HG03060 (cell line): Measurements from ENCODE around the gene ZDHHC11.
"Not testable (repeated sequence)": the region's sequence is repeated elsewhere in the genome, so short reads cannot be mapped to it uniquely, and the experiment has no call there.

Experiments
- ATAC-seq: cut with Tn5 transposase; IDR thresholded peaks from one replicate; pipeline ENCODE4 v1.9.1; 2021; ENCODE audit warnings: low read depth, moderate number of reproducible peaks; ENCODE audit not compliant: unreplicated experiment

Gene ZDHHC11

DNA sequence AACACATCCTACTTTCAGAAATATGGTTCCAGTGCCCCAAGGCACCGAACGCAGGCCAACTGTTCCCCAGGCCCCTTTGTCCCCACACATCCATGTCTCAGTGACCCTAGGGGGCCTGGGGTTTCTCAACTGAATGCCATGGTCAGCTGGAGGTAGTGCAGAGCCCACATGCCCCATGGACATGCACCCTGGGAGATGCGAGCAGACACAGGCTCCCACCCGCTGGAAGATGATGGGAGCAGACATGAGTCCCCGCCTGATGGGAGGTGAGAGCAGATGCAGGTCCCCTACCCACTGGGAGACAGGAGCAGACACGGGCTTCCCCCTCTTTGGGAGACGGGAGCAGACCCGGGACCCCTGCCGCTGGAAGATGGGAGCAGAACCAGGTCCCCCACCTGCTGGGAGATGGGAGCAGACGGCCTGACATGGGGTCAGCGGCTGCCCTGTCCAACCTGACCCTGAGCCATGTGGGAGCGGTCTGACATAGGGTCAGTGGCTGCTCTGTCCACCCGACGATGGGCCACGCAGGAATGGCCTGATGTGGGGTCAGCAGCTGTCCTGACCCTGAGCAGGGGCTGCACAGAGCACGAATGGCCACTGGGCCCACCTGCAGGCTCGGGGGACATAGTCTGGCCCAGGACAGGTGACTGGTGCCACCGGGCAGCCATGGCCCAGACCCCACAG, 84.7 kb downstream of the ZDHHC11 start:
- no peak for ATAC-seq

GRCh38 chr5:763998-764781, 86.6 kb downstream of the ZDHHC11 start:
- ATAC-seq: no peak

- no peak for ATAC-seq
These were observed 87.4 kb downstream of the ZDHHC11 start for GRCh38 chr5:763397-763796.

GRCh38 chr5:762996-763395, 87.8 kb downstream of the ZDHHC11 start:
- not testable (repeated sequence) for ATAC-seq

DNA sequence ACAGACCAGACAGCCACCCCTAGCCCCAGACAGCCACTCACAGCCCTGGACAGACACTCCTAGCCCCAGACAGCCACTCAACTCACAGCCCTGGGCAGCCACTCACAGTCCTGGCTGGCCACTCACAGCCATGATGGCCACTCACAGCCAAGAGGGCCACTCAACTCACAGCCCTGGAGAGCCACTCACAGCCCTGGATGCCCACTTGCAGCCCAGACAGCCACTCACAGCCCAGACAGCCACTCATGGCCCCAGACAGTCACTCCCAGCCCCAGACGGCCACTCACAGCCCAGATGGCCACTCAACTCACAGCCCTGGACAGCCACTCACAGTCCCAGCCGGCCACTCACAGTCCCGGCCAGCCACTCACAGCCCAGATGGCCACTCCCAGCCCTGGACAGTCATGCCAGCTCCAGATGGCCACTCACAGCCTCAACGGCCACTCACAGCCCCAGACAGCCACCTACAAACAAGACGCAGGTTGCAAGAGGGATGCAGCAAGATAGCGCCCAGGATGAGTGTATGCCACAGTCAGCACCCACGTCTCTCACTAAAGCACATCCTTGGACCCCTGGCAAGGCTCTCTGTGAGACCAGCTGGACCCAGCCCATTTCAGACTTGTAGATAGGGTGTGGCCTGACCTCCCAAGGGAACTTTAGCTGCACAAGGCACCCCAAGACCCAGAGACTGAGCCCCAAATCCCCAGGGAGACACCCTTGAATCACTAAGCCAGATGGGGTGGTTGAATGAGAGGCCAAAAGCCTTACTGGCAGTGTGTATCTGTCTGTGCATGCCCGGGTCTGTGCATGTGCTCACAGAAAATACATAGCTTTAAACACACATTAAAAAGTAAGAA, 88.7 kb downstream of the ZDHHC11 start:
- ATAC-seq: no peak

- no peak for ATAC-seq
These were observed 89.6 kb downstream of the ZDHHC11 start for GRCh38 chr5:761059-761771.

DNA sequence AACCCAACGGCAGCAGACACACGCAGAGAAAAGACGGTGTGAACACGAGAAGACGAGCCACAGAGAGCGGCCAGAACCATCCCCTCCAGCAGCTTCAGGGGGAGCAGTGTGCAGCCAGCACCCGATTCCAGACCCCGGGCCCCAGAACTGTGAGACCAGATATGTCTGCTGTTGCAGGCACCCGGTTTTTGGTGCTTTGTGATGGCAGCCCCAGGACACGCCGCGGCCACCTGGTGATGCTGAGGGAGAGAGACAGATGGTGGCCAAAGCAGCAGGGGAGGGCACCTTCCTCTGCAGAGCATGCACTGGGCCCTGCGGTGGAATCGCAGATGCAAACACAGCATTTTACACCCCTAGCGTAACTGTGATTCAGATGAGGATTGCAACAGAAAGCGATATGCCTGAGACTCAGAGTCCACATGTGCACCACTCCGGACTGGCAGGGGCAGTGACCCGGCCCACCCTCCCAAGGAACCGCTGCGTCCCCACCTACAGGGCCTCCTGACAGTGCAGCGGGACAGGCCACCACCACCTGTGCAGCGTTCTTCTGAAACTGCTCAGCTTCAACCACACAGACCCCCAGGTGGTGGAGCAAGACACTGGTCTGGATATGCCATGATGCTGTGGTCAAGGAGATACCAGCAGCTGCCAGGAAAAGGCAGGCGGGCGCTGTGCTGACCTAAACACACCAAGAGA, 90.3 kb downstream of the ZDHHC11 start:
- ATAC-seq: no peak

DNA sequence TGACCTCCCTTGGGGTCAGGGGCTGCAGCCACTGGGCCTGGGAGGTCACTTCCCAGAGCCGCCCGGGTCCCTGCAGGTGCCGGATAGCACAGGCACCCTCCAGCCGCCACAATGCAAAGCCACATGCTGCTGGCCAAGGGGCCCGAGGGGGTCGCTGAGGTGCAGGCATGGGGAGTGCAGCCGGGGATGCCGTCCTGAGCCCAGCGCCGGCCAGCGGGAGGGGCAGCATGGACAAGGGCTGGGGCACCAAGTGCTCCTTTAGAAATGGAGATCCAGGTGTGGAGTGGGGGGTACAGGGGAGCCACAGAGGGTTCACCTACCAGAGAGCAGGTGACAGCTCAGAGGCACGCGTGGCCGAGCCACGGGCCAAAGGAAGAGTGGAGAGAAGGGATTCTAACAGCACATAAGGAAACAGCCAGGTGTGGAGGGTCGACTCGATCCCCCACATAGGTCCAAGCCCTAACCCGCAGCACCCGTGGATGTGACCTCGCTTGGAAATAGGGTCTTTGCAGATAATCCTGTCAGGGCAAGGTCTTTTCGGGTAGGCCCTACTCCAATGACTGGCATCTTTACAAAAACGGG, 90.9 kb downstream of the ZDHHC11 start:
- ATAC-seq: no peak

DNA sequence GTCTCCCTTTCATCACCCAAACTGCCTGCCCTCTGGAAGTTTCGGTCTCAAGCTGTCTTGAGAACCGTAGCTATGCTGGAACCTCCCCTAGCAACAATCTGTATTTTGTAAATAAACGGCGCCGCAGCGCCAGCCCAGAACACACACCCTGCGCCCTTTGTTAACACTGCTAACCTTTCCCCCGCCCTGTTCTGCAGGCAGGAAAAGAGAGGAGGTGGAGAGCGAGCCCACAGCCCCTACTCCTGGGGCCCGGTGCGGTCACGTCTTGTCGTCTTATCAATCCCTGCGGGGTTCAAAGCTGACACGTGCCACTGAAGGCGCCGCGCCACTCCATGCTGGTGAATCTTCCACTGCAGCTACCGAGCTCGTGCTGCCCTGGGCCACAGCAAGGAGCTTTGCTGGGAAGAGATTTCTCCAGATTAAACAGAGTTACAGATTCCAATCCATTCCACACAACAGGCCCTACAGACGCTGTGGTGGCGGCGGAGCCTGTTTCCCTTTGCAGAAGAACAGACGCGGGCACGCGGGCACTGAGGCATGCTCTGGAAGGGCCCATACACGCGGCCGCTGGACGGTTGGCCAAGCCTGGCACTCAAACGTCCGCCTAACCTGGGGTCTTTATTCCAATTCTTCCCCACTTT, 91.6 kb downstream of the ZDHHC11 start:
- no peak for ATAC-seq

- ATAC-seq: no peak
These were observed 92.1 kb downstream of the ZDHHC11 start for GRCh38 chr5:758698-759053.

- ATAC-seq: no peak
These were observed 92.7 kb downstream of the ZDHHC11 start for GRCh38 chr5:757931-758697.

DNA sequence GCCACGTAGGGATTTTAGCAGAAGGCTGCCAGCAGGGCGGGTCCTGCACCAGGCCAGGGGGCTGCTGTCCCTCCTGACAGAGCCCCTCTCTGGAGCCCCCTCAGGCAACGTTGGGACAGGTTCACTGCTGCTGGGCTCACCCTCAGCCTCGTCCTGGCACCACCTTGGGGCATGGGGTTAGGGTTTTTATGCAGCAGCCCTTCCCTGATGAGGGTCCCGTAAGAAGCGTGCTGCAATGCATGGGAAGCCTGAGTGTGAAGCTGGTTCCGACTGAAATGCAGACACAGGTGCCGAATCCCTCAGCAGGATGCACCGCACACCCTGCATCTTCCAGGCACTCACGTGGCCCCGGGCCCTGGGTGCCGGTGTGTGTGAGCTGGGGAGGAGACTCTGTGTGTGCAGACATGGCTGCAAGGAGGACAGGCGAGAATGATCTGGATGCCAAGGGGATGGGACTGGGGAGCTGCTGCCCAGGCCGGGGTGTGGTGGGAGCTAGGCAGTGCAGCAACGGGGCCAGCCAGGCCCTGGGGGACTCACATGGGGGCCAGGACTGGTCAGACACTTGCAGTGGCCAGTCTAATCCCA, 93.3 kb downstream of the ZDHHC11 start:
- no peak for ATAC-seq

- ATAC-seq: no peak
These were observed 93.9 kb downstream of the ZDHHC11 start for GRCh38 chr5:756865-757345.

GRCh38 chr5:756171-756570, 94.6 kb downstream of the ZDHHC11 start:
- no peak for ATAC-seq

- ATAC-seq: not testable (repeated sequence)
These were observed 96.6 kb downstream of the ZDHHC11 start for GRCh38 chr5:754143-754632.

- not testable (repeated sequence) for ATAC-seq
These were observed 97.1 kb downstream of the ZDHHC11 start for GRCh38 chr5:753567-754142.

DNA sequence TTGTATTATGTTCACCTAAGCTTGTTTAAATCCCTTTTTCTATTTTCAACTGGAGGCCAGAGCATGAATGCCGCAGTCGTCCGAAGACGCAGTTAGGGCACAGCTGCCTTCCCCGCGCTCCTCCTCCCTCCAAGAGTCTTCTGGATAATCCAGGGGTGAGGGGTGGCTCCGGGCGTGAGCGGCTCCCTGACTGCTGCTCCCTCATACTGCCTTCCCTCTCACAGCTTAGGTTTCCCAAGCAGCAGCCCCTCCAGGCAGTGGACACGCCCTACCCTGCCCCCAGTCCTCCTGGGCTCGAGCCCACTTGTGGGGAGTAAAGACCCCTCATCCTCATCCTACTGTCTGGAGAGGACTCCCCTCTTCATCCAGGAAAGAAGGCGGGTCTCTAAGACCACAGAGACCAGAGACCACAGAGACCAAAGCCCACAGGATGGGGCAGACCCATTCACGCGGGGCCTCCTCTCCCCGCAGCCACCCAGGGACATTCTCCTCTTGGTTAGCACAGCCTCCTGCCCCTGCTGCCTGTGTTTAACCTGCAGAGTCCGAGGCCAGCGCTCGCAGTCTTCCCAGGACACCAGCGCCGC, 98.2 kb downstream of the ZDHHC11 start:
- not testable (repeated sequence) for ATAC-seq
